NCI-H446 treated with DMSO at 0.1 percent for 48 hours (cell line): ENCODE measurements around the gene UNC93A.
"Not testable (repeated sequence)": the region's sequence is repeated elsewhere in the genome, so short reads cannot be mapped to it uniquely, and the experiment has no call there.

ENCODE experiments used
- DNase-seq: peaks from one replicate; lab custom pipeline; 2025; lab: John Stamatoyannopoulos, UW

The UNC93A gene

GRCh38 chr6:167290786-167291622 is at the start of gene UNC93A:
TSS of gene UNC93A (plus strand) at chr6:167291315. CDS start at chr6:167291490, 175 bp downstream.
- no peak for DNase-seq

GRCh38 chr6:167241321-167242134 is 49.6 kb upstream of the UNC93A start:
- DNase-seq = not testable (repeated sequence)

GRCh38 chr6:167242135-167242506 is 49.0 kb upstream of the UNC93A start:
- not testable (repeated sequence) for DNase-seq

- not testable (repeated sequence) for DNase-seq
These were observed 48.5 kb upstream of the UNC93A start for GRCh38 chr6:167242511-167243051.

GRCh38 chr6:167244064-167244960 is 46.8 kb upstream of the UNC93A start:
- no peak for DNase-seq

GRCh38 chr6:167244991-167245390 is 46.1 kb upstream of the UNC93A start:
- DNase-seq = no peak

GRCh38 chr6:167245591-167245990 is 45.5 kb upstream of the UNC93A start:
- DNase-seq = no peak

GRCh38 chr6:167247814-167248595 is 43.1 kb upstream of the UNC93A start:
- no peak for DNase-seq

GRCh38 chr6:167248878-167249455 is 42.1 kb upstream of the UNC93A start:
- DNase-seq = not testable (repeated sequence)

- no peak for DNase-seq
These were observed 38.8 kb upstream of the UNC93A start for GRCh38 chr6:167252271-167252670.

GRCh38 chr6:167255918-167256553 is 35.1 kb upstream of the UNC93A start:
- DNase-seq = no peak

GRCh38 chr6:167258646-167259045 is 32.5 kb upstream of the UNC93A start:
- DNase-seq = no peak

- not testable (repeated sequence) for DNase-seq
These were observed 24.9 kb upstream of the UNC93A start for GRCh38 chr6:167266057-167266829.

- DNase-seq = no peak
These were observed 24.1 kb upstream of the UNC93A start for GRCh38 chr6:167266830-167267555.

GRCh38 chr6:167267556-167267898 is 23.6 kb upstream of the UNC93A start:
- not testable (repeated sequence) for DNase-seq

- no peak for DNase-seq
These were observed 23.2 kb upstream of the UNC93A start for GRCh38 chr6:167267921-167268401.

GRCh38 chr6:167268683-167269280 is 22.3 kb upstream of the UNC93A start:
- DNase-seq = no peak
